HepG2 (cell line): ENCODE measurements around the gene SNX12.

Source experiments
- ARHGAP35 ChIP-seq: sonication (generic); formaldehyde crosslinking; IDR thresholded peaks from 2 replicates; pipeline ENCODE4 v1.9.0; 2022; ENCODE audit warnings: mild to moderate bottlenecking, inconsistent platforms, moderate library complexity, missing genetic modification reagents, borderline replicate concordance
- HDAC2 ChIP-seq: sonication (generic); formaldehyde crosslinking; IDR thresholded peaks from 2 replicates; pipeline ENCODE4 v1.4.0; 2020; ENCODE audit warnings: missing genetic modification reagents
- HNRNPH1 ChIP-seq: fragments of 200-400 bp; formaldehyde crosslinking; optimal IDR thresholded peaks from 2 replicates; pipeline ENCODE3; 2017; ENCODE audit warnings: mild to moderate bottlenecking, low read depth, low read length
- MTA3 ChIP-seq: sonication (generic); formaldehyde crosslinking; IDR thresholded peaks from 2 replicates; pipeline ENCODE4 v1.4.0; 2020; ENCODE audit warnings: missing genetic modification reagents
- MXI1 ChIP-seq: IDR thresholded peaks from 3 replicates; pipeline ENCODE4 v1.6.1; 2012; ENCODE audit warnings: low read depth, low read length, inconsistent platforms, borderline replicate concordance
- TMF1 ChIP-seq: sonication (generic); formaldehyde crosslinking; IDR thresholded peaks from 2 replicates; pipeline ENCODE4 v1.8.1; 2022; ENCODE audit warnings: low read depth, missing genetic modification reagents
- ZNF292 ChIP-seq: sonication (generic); formaldehyde crosslinking; IDR thresholded peaks from 2 replicates; pipeline ENCODE4 v1.8.1; 2022; ENCODE audit warnings: mild to moderate bottlenecking, low read depth, missing genetic modification reagents, borderline replicate concordance
- TF ChIP-seq, protein P1 (sequence below): sonication (generic); formaldehyde crosslinking; IDR thresholded peaks from 2 replicates; pipeline ENCODE4 v1.4.0; 2020; ENCODE audit warnings: low read depth, missing genetic modification reagents

GRCh38 chrX:71103110-71103983 is 35.2 kb upstream of the SNX12 start:
- no peak for TF ChIP-seq ARHGAP35 (CRISPR knock-in tag)
- no peak for TF ChIP-seq MTA3 (CRISPR knock-in tag)
- no peak for TF ChIP-seq ZNF292 (CRISPR knock-in tag)
- no peak for TF ChIP-seq HNRNPH1
- TF ChIP-seq, protein P1, sequence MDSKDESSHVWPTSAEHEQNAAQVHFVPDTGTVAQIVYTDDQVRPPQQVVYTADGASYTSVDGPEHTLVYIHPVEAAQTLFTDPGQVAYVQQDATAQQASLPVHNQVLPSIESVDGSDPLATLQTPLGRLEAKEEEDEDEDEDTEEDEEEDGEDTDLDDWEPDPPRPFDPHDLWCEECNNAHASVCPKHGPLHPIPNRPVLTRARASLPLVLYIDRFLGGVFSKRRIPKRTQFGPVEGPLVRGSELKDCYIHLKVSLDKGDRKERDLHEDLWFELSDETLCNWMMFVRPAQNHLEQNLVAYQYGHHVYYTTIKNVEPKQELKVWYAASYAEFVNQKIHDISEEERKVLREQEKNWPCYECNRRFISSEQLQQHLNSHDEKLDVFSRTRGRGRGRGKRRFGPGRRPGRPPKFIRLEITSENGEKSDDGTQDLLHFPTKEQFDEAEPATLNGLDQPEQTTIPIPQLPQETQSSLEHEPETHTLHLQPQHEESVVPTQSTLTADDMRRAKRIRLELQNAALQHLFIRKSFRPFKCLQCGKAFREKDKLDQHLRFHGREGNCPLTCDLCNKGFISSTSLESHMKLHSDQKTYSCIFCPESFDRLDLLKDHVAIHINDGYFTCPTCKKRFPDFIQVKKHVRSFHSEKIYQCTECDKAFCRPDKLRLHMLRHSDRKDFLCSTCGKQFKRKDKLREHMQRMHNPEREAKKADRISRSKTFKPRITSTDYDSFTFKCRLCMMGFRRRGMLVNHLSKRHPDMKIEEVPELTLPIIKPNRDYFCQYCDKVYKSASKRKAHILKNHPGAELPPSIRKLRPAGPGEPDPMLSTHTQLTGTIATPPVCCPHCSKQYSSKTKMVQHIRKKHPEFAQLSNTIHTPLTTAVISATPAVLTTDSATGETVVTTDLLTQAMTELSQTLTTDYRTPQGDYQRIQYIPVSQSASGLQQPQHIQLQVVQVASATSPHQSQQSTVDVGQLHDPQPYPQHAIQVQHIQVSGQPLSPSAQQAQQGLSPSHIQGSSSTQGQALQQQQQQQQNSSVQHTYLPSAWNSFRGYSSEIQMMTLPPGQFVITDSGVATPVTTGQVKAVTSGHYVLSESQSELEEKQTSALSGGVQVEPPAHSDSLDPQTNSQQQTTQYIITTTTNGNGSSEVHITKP, result no peak
- no peak for TF ChIP-seq TMF1 (CRISPR knock-in tag)
- no peak for TF ChIP-seq MXI1
- no peak for TF ChIP-seq HDAC2
